Measurements from ENCODE around the gene TANGO2.
"Not testable (repeated sequence)": the region's sequence is repeated elsewhere in the genome, so short reads cannot be mapped to it uniquely, and the experiment has no call there.

The TANGO2 gene

DNA sequence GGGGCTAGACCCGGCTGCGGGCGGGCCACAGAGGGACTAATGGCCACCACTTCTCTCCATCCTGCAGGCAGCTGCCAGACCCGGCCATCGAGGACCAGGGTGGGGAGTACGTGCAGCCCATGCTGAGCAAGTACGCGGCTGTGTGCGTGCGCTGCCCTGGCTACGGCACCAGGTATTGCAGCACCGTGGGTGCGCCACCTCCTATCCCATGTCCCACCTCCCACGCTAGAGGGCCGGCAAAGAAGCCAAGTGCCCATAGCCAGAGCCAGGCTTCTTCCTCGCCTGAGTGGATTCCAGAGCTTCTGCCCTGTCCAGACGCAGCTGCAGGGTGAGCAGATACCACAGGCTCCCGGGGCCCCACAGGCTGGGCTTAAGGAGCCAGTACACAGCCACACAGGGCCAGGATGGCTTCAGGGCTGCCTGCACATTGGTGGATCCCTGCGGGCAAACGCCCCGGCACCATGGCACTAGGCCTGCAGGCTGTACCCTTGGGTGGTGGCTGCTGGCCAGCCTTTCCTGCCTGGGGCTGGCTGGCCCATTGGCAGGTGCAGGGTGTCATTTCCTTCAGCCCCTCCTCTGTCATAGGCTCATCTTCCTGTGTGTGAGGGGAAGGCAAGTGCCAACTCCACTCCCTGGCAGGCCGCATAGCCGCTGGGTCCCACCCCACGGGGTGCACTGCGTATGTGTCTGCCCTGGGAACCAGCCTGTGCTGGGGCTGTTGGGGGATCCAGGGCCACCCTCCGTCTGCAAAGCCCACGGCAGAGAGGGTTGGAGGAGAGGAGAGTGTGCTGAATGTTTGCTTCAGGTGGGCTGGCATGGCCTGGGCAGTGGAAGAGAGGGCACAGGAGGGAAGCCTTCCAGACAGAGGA is 42.6 kb downstream of the TANGO2 start:
- no peak for TF ChIP-seq ZFX (IDR thresholded peaks at IDR 0.05)
- no peak overlapping the region for H3K27ac ChIP-seq

DNA sequence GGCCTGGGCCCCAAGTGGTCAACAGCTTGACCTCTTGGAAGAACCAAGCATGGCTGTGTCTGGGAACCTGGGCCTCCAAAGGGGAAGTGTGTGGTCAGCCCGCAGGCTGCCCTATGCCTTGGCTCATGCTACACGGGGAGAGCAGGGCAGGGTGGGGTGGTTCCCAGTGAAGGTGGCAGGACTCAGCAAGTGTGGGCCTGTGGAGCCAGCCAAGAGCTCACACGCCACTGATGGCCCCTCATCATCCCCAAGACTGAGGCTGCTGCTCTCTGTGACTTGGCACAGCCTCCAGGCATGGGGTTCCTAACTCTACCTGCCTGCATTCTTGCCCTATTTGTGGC is 43.2 kb downstream of the TANGO2 start:
- TF ChIP-seq, protein P1, sequence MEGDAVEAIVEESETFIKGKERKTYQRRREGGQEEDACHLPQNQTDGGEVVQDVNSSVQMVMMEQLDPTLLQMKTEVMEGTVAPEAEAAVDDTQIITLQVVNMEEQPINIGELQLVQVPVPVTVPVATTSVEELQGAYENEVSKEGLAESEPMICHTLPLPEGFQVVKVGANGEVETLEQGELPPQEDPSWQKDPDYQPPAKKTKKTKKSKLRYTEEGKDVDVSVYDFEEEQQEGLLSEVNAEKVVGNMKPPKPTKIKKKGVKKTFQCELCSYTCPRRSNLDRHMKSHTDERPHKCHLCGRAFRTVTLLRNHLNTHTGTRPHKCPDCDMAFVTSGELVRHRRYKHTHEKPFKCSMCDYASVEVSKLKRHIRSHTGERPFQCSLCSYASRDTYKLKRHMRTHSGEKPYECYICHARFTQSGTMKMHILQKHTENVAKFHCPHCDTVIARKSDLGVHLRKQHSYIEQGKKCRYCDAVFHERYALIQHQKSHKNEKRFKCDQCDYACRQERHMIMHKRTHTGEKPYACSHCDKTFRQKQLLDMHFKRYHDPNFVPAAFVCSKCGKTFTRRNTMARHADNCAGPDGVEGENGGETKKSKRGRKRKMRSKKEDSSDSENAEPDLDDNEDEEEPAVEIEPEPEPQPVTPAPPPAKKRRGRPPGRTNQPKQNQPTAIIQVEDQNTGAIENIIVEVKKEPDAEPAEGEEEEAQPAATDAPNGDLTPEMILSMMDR (conservative IDR thresholded peaks at IDR 0.05): no peak
- no peak for TF ChIP-seq ZFX (IDR thresholded peaks at IDR 0.05)
- no peak overlapping the region for H3K27ac ChIP-seq

DNA sequence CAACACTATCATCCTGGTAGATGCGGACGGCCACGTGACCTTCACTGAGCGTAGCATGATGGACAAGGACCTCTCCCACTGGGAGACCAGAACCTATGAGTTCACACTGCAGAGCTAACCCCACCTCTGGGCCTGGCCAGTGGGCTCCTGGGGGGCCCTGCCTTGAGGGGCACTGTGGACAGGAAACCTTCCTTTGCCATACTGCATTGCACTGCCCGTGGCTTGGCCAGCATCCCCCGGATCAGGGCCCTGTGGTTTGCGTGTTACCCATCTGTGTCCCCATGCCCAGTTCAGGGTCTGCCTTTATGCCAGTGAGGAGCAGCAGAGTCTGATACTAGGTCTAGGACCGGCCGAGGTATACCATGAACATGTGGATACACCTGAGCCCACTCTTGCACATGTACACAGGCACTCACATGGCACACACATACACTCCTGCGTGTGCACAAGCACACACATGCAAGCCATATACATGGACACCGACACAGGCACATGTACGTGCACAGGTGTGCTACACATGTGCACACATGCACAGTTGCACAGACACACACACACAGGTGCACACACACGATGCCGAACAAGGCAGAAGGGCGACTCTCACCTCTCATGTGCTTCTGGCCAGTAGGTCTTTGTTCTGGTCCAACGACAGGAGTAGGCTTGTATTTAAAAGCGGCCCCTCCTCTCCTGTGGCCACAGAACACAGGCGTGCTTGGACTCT is 43.8 kb downstream of the TANGO2 start:
- no peak overlapping the region for H3K27ac ChIP-seq
- no peak for TF ChIP-seq ZFX (IDR thresholded peaks at IDR 0.05)
- TF ChIP-seq, protein P1 (conservative IDR thresholded peaks at IDR 0.05): no peak

DNA sequence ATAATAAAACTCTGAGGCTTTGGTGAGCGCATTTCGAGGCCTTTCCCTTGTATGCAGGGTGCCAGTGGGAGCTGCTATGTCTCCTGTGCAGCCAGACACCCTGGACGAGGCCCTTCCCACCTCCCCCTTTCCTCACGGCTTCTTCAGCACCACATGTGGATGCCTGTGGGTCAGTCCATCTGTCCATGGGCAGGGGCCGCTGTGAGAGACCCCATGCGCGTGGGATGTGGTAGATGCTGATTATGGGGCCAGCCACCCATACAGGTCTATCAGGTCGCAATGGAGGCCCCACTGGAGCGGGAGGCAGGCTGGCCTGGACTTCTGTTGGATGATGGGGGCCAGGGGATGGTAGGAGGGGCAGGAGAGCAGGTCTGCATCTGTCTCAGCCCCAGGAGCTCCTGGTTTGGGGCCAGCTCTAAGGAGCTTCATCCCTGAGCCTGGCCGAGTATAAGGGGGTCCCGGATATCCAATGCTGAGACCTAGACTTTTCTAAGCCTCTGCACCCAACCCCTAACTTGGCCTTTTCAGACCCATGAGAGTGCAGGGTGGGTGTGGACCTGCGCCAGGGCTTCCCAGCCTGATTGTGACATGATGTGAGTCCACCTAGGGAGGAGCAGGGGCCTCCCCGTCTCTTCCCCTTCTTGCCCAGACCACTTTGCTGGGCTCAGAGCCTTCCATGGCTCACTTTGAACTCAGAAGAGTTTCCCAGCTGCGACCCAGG is 45.1 kb downstream of the TANGO2 start:
- no peak for TF ChIP-seq ZFX (IDR thresholded peaks at IDR 0.05)
- TF ChIP-seq, protein P1 (conservative IDR thresholded peaks at IDR 0.05): no peak
- no peak overlapping the region for H3K27ac ChIP-seq

DNA sequence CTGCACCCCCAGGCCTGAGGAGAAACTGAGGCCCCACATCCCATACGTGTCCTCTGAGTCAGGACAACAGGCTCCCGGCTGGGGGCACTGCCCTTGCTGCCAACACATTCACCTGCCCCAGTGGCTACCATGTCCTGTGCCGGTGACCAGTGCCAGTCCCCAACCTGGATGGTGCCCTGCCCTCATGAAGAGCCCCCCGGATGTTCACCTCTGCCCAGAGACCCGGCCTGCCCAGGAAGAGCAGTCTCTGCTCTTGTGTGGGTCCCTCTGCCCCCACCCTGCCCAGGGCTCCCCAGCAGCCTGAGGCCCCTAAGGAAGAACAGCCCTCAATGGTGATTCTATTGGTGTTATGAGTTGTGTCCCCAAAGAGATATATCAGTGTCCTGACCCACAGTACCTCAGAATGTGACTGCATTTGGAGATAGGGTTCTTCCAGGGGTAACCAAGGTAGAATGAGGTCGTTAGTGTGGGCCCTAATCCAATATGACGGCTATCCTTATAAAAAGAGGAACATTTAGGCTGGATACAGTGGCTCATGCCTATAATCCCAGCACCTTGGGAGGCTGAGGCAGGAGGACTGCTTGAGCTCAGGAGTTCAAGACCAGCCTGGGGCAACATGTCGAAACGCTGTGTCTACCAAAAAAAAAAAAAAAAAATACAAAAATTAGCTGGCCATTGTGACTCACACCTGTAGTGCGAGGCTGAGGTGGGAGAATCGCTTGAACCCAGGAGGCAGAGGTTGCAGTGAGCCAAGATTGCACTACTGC is 45.9 kb downstream of the TANGO2 start:
- H3K27ac ChIP-seq: no peak overlapping the region
- TF ChIP-seq, protein P1 (conservative IDR thresholded peaks at IDR 0.05): no peak
- TF ChIP-seq ZFX (IDR thresholded peaks at IDR 0.05): no peak

DNA sequence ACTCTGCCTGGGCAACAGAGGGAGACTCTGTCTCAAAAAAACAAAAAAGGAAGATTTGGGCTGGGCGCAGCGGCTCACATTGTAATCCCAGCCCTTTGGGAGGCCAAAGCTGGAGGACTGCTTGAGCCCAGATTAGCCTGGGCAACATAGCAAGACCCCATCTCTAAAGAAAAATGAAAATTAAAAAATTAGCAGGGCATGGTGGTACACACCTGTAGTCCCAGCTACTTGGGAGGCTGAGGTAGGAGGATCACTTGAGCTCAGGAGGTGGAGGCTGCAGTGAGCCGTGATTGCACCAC is 46.4 kb downstream of the TANGO2 start:
- H3K27ac ChIP-seq: not testable (repeated sequence)

DNA sequence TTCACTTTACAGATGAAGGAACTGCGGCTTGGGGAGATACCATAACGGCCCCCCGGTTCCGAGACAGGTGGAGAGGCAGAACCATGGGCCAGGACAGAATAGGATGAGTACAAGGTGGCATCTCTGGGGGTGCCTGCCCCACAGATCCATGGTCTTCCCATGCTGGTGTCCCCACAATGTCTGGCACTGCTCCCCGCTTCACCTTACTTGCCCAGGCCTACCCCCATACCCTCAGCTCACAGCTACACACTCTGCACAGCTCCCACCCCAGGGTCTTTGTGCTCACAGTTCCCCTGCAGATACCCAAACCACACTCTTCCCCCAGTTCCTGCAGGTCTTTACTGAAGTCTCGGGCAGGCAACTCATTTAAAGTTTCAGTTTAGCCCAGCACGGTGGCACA is 47.7 kb downstream of the TANGO2 start:
- TF ChIP-seq, protein P1 (conservative IDR thresholded peaks at IDR 0.05): no peak
- TF ChIP-seq ZFX (IDR thresholded peaks at IDR 0.05): no peak

More for the DNA sequence above, 47.7 kb downstream of the TANGO2 start:
- no peak overlapping the region for H3K27ac ChIP-seq

Data from C4-2B (cell line).